Ramos (cell line): ENCODE data around the gene GTPBP2.

Experiments used
- in situ Hi-C: fragments of 300-500 bp; cut with MboI; formaldehyde crosslinking; loops from one replicate; pipeline ENCODE4 v1.14.3; 2022; ENCODE audit warnings: low sequenced_read_pairs; ENCODE audit not compliant: unreplicated experiment

GTPBP2 gene

GRCh38 chr6:43629104-43629504, at the start of gene GTPBP2:
Gene GTPBP2 (minus strand): TSS chr6:43629264. CDS start chr6:43629162, 102 bp downstream.
- in situ Hi-C loops, result no loop called here

GRCh38 chr6:43678341-43678740, 49.3 kb upstream of the GTPBP2 start:
- in situ Hi-C loops, result no loop called here

- in situ Hi-C loops, result no loop called here
Observed at GRCh38 chr6:43677759-43678158, 48.7 kb upstream of the GTPBP2 start.

GRCh38 chr6:43676962-43677606, 48.0 kb upstream of the GTPBP2 start:
- in situ Hi-C loops, result no loop called here

GRCh38 chr6:43674921-43675320, 45.9 kb upstream of the GTPBP2 start:
- in situ Hi-C loops, result no loop called here

- in situ Hi-C loops, result no loop called here
Observed at GRCh38 chr6:43674291-43674690, 45.2 kb upstream of the GTPBP2 start.

- in situ Hi-C loops, result no loop called here
Observed at GRCh38 chr6:43673444-43674084, 44.5 kb upstream of the GTPBP2 start.

GRCh38 chr6:43671801-43672690, 43.0 kb upstream of the GTPBP2 start:
- in situ Hi-C loops, result no loop called here

- in situ Hi-C loops, result no loop called here
Observed at GRCh38 chr6:43671011-43671800, 42.1 kb upstream of the GTPBP2 start.

GRCh38 chr6:43670623-43670986, 41.5 kb upstream of the GTPBP2 start:
- in situ Hi-C loops, result no loop called here

- in situ Hi-C loops, result loop anchor here (10.0 kb wide), 2 partner anchors 95 to 415 kb away; no protein-coding TSS in a partner anchor
Observed at GRCh38 chr6:43669922-43670622, 41.0 kb upstream of the GTPBP2 start.

- in situ Hi-C loops, result loop anchor here (10.0 kb wide), 2 partner anchors 96 to 416 kb away; no protein-coding TSS in a partner anchor
Observed at GRCh38 chr6:43669050-43669921, 40.2 kb upstream of the GTPBP2 start.

GRCh38 chr6:43668151-43669028, 39.3 kb upstream of the GTPBP2 start:
- in situ Hi-C loops, result loop anchor here (10.0 kb wide), 2 partner anchors 96 to 416 kb away; no protein-coding TSS in a partner anchor

- in situ Hi-C loops, result loop anchor here (10.0 kb wide), 2 partner anchors 97 to 417 kb away; no protein-coding TSS in a partner anchor
Observed at GRCh38 chr6:43667245-43668150, 38.4 kb upstream of the GTPBP2 start.

- in situ Hi-C loops, result loop anchor here (10.0 kb wide), 2 partner anchors 98 to 418 kb away; no protein-coding TSS in a partner anchor
Observed at GRCh38 chr6:43666196-43666920, 37.3 kb upstream of the GTPBP2 start.

GRCh38 chr6:43665376-43665775, 36.3 kb upstream of the GTPBP2 start:
- in situ Hi-C loops, result loop anchor here (10.0 kb wide), 2 partner anchors 99 to 419 kb away; no protein-coding TSS in a partner anchor
